Measurements from ENCODE around the gene NCOA3. TPM values are rescaled to one million over a fixed set of nuclear protein-coding genes. Genes with fewer than 3 reads are reported as not detected.

The NCOA3 gene
- total RNA-seq, 1 experiment from 2014 or later = 25.9 TPM

GRCh38 chr20:47669927-47670890 is 168.5 kb downstream of the NCOA3 start:
- Histone ChIP-seq H3K9me3 (ENCODE audit: control insufficient read depth in 1 of 2, insufficient read depth in 1 of 2, low read depth in 1 of 2, low read length in 2 of 2) (no peaks in the 10 kb centered on the region), H3K27ac (ENCODE audit: low read depth, low read length) (no peak overlapping the region), H3K4me3 (replicated peaks in 1 of 2; ENCODE audit: low read depth in 1 of 2, low read length in 2 of 2) (no peak overlapping the region), H3K9ac (ENCODE audit: low read length) (no peak overlapping the region), H3K4me1 (ENCODE audit: control insufficient read depth in 1 of 2, insufficient read depth in 2 of 2, low read length in 2 of 2) (no peaks in the 10 kb centered on the region), H3K36me3 (ENCODE audit: control insufficient read depth in 1 of 2, insufficient read depth in 2 of 2, low read length in 2 of 2) (no peaks in the 10 kb centered on the region), H3K79me2 (ENCODE audit: insufficient read depth, low read length) (no peaks in the 10 kb centered on the region), H4K20me1 (ENCODE audit: insufficient read depth) (no peaks in the 10 kb centered on the region), H3K27me3 (ENCODE audit: insufficient read depth, low read length) (no peaks in the 10 kb centered on the region), H2AFZ (ENCODE audit: low read depth, low read length, poor library complexity, severe bottlenecking) (no peak overlapping the region), H3K4me2 (ENCODE audit: low read length) (no peak overlapping the region), H3K9me2 (ENCODE audit: insufficient read depth) (no peaks in the 10 kb centered on the region)
- ChIA-PET RAD21 (ENCODE audit: low non-redundant PET in 1 of 2, low total read pairs in 2 of 2, uncharacterized antibody in 2 of 2, unreplicated experiment in 2 of 2) (no interaction called here), CTCF (no interaction called here), POLR2A (no interaction called here)
- DNase-seq (ENCODE audit: low read depth, low spot score) (no peak), ATAC-seq (no peak)
- no peak for TF ChIP-seq SIN3A (IDR thresholded peaks at IDR 0.05; ENCODE audit: low read depth)
- no peak for TF ChIP-seq CTCF (IDR thresholded peaks at IDR 0.05 in 2 of 3, conservative IDR thresholded peaks at IDR 0.05 in 1 of 3; ENCODE audit: borderline replicate concordance in 1 of 3, insufficient read depth in 1 of 3, low read depth in 2 of 3, low read length in 2 of 3)
- TF ChIP-seq CEBPB (IDR thresholded peaks at IDR 0.05; ENCODE audit: low read depth) = no peak
- no peak for TF ChIP-seq EZH2phosphoT487 (IDR thresholded peaks at IDR 0.05; ENCODE audit: borderline replicate concordance)
- no peak for TF ChIP-seq JUND (IDR thresholded peaks at IDR 0.05)
- no peak for TF ChIP-seq ZNF274 (IDR thresholded peaks at IDR 0.05; ENCODE audit: low read depth, low read length)
- intact Hi-C loops (cut with micrococcal nuclease) = loop anchor here (10.0 kb wide), 1 partner anchor 625 kb away; no protein-coding TSS in a partner anchor
- no TSS peak for BruUV-seq (replicated peaks)

GRCh38 chr20:47670913-47671312 is 169.2 kb downstream of the NCOA3 start:
- H3K4me3 ChIP-seq (replicated peaks in 1 of 2; ENCODE audit: low read depth in 1 of 2, low read length in 2 of 2) = no peak overlapping the region
- ATAC-seq (no peak), DNase-seq (ENCODE audit: low read depth, low spot score) (no peak)
- RAD21 ChIA-PET (ENCODE audit: low non-redundant PET in 1 of 2, low total read pairs in 2 of 2, uncharacterized antibody in 2 of 2, unreplicated experiment in 2 of 2) = no interaction called here
- H3K9me2 ChIP-seq (ENCODE audit: insufficient read depth) = no peaks in the 10 kb centered on the region
- no peaks in the 10 kb centered on the region for H3K79me2 ChIP-seq (ENCODE audit: insufficient read depth, low read length)
- no peaks in the 10 kb centered on the region for H3K27me3 ChIP-seq (ENCODE audit: insufficient read depth, low read length)
- H3K36me3 ChIP-seq (ENCODE audit: control insufficient read depth in 1 of 2, insufficient read depth in 2 of 2, low read length in 2 of 2) = no peaks in the 10 kb centered on the region
- CTCF ChIA-PET = no interaction called here
- intact Hi-C loops (cut with micrococcal nuclease) = no loop called here
- POLR2A ChIA-PET = no interaction called here
- H3K4me2 ChIP-seq (ENCODE audit: low read length) = no peak overlapping the region
- BruUV-seq (replicated peaks) = no TSS peak
- no peak overlapping the region for H3K9ac ChIP-seq (ENCODE audit: low read length)
- no peaks in the 10 kb centered on the region for H3K4me1 ChIP-seq (ENCODE audit: control insufficient read depth in 1 of 2, insufficient read depth in 2 of 2, low read length in 2 of 2)
- H3K27ac ChIP-seq (ENCODE audit: low read depth, low read length) = no peak overlapping the region
- no peaks in the 10 kb centered on the region for H3K9me3 ChIP-seq (ENCODE audit: control insufficient read depth in 1 of 2, insufficient read depth in 1 of 2, low read depth in 1 of 2, low read length in 2 of 2)
- no peaks in the 10 kb centered on the region for H4K20me1 ChIP-seq (ENCODE audit: insufficient read depth)
- no peak for TF ChIP-seq TCF7L2 (IDR thresholded peaks at IDR 0.05; ENCODE audit: borderline replicate concordance, extremely low read depth, insufficient read depth, insufficient read length)
- no peak overlapping the region for H2AFZ ChIP-seq (ENCODE audit: low read depth, low read length, poor library complexity, severe bottlenecking)

Data from HCT116 (cell line).